Measurements from ENCODE around the gene LDLRAD3. TPM values are rescaled to one million over a fixed set of nuclear protein-coding genes. Genes with fewer than 3 reads are reported as not detected.
"Not testable (repeated sequence)": the region's sequence is repeated elsewhere in the genome, so short reads cannot be mapped to it uniquely, and the experiment has no call there.

The LDLRAD3 gene
- total and polyA plus RNA-seq, 7 experiments from 2014 or later: 0.08 to 6.9 (median 0.41) TPM; not detected in 3

DNA sequence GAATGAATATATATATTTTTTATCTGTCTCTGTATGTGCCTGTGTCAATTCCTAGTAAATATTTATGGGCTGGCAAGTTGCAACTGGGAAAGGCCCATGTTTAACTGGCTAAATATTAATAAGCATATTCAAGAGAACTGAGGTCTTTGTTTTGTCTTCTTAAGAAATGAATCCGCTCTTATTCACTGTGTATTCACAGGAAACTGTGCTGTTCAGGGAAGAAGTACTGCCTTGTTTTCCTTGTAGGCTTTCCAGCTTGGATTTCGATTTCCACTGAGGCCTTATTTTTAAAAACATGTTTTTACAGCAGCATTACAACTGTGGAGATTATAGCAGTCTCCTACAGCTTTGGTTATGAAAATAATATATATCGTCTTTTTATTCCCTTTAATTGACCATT, 64.7 kb downstream of the LDLRAD3 start:
- ChIA-PET POLR2A (no interaction called here), CTCF (no interaction called here)
- no peak for ATAC-seq
- intact Hi-C loops (cut with micrococcal nuclease): no loop called here
- Mint-ChIP-seq H3K4me3 (no peak overlapping the region), H3K4me1 (no peaks in the 10 kb centered on the region), H3K27ac (no peak overlapping the region), H3K9me3 (peaks cover 0 to 17% (median 6%) of the 10 kb centered on the region in 11 donors), H3K27me3 (peaks cover 6 to 23% (median 16%) of the 10 kb centered on the region in 5 donors), H3K36me3 (no peaks in the 10 kb centered on the region)
- DNase-seq: no peak
- Histone ChIP-seq H3K36me3 (ENCODE audit: control insufficient read depth in 2 of 3, insufficient read depth in 3 of 3, low read length in 3 of 3) (no peaks in the 10 kb centered on the region), H3K4me1 (ENCODE audit: control insufficient read depth in 2 of 2, insufficient read depth in 2 of 2, low read length in 2 of 2) (no peaks in the 10 kb centered on the region), H3K27ac (ENCODE audit: low read depth, low read length) (no peak overlapping the region), H3K4me3 (ENCODE audit: low read length) (no peak overlapping the region), H3K9me3 (ENCODE audit: control insufficient read depth in 2 of 3, low read length in 3 of 3) (peaks cover 0 to 3% (median 0%) of the 10 kb centered on the region in 3 experiments), H3K27me3 (ENCODE audit: control insufficient read depth in 2 of 2, insufficient read depth in 2 of 2, low read length in 2 of 2) (peaks cover 0 to 3% of the 10 kb centered on the region in 2 donors)

DNA sequence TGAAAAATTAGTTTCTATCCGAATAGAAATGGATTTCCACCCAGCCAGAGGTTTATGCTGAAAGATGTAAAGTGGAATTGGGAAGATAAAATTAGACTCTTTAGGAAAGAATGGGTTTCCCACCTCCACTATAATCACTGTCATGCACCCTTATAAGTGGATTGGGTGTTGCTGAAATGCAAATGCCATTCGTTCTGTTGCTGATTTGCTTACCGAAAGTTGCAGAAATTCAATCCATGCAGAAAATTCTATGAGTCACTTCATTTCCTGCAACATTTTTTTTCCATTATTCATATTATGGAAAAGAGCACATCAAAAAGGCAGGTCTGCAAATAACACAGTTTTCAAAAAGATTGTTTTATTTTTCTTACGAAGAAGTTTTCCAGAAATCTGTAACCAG, 65.6 kb downstream of the LDLRAD3 start:
- ATAC-seq (no peak), DNase-seq (no peak)
- Mint-ChIP-seq H3K4me3 (no peak overlapping the region), H3K27ac (no peak overlapping the region), H3K36me3 (no peaks in the 10 kb centered on the region), H3K9me3 (peaks cover 0 to 17% (median 4%) of the 10 kb centered on the region in 11 donors), H3K27me3 (peaks cover 6 to 31% (median 23%) of the 10 kb centered on the region in 5 donors), H3K4me1 (no peaks in the 10 kb centered on the region)
- no peak overlapping the region for H3K4me3 ChIP-seq (ENCODE audit: low read length)
- intact Hi-C loops (cut with micrococcal nuclease): no loop called here
- H3K36me3 ChIP-seq (ENCODE audit: control insufficient read depth in 2 of 3, insufficient read depth in 3 of 3, low read length in 3 of 3): no peaks in the 10 kb centered on the region
- ChIA-PET POLR2A (no interaction called here), CTCF (no interaction called here)
- H3K27ac ChIP-seq (ENCODE audit: low read depth, low read length): no peak overlapping the region
- H3K4me1 ChIP-seq (ENCODE audit: control insufficient read depth in 2 of 2, insufficient read depth in 2 of 2, low read length in 2 of 2): no peaks in the 10 kb centered on the region
- peaks cover 0 to 3% of the 10 kb centered on the region in 2 donors for H3K27me3 ChIP-seq (ENCODE audit: control insufficient read depth in 2 of 2, insufficient read depth in 2 of 2, low read length in 2 of 2)
- peaks cover 0 to 3% (median 0%) of the 10 kb centered on the region in 3 experiments for H3K9me3 ChIP-seq (ENCODE audit: control insufficient read depth in 2 of 3, low read length in 3 of 3)

DNA sequence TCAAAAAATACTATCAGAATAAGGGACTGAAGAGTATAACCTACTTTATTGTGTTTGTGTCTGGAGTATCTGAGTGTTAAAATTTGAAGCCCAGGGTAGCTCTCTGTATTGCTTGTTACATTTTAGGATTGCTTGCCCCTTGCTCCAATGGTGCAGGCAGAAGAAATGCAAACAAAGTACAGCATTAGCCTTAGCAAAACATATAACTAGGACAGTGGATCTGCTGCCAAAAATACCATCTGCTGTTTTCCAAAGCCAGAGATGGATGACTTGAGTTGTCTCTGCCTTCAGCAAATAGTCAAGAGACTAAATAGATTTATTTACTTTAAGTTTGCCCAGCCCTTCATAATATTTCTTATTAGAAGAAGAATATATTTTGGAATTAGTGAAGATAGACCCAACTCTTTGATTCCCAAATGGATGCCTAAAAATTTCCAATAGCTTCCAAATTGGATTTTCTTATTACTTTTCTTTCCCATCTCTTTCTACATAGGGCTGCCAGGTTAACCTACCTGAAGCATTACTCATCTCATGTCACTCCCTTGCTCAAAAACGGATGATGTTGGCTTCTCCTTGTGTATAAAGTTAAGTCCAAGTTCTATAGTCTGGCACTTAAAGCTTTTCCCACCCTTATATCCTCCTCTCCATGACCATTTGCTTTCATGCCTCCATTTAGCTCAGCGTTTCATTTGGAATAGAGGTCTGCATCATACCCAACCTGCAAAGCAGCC, 66.3 kb downstream of the LDLRAD3 start:
- no peaks in the 10 kb centered on the region for H3K36me3 Mint-ChIP-seq
- Histone ChIP-seq H3K4me1 (ENCODE audit: control insufficient read depth in 2 of 2, insufficient read depth in 2 of 2, low read length in 2 of 2) (no peaks in the 10 kb centered on the region), H3K9me3 (ENCODE audit: control insufficient read depth in 2 of 3, low read length in 3 of 3) (peaks cover 0 to 3% (median 0%) of the 10 kb centered on the region in 3 experiments), H3K4me3 (ENCODE audit: low read length) (no peak overlapping the region), H3K36me3 (ENCODE audit: control insufficient read depth in 2 of 3, insufficient read depth in 3 of 3, low read length in 3 of 3) (no peaks in the 10 kb centered on the region), H3K27me3 (ENCODE audit: control insufficient read depth in 2 of 2, insufficient read depth in 2 of 2, low read length in 2 of 2) (peaks cover 0 to 3% of the 10 kb centered on the region in 2 donors), H3K27ac (ENCODE audit: low read depth, low read length) (no peak overlapping the region)
- no peaks in the 10 kb centered on the region for H3K4me1 Mint-ChIP-seq
- no peak for ATAC-seq
- ChIA-PET CTCF (no interaction called here), POLR2A (no interaction called here)
- H3K4me3 Mint-ChIP-seq: no peak overlapping the region
- H3K9me3 Mint-ChIP-seq: peaks cover 0 to 10% (median 4%) of the 10 kb centered on the region in 11 donors
- intact Hi-C loops (cut with micrococcal nuclease): no loop called here
- DNase-seq: no peak
- H3K27me3 Mint-ChIP-seq: peaks cover 6 to 33% (median 22%) of the 10 kb centered on the region in 5 donors
- no peak overlapping the region for H3K27ac Mint-ChIP-seq

DNA sequence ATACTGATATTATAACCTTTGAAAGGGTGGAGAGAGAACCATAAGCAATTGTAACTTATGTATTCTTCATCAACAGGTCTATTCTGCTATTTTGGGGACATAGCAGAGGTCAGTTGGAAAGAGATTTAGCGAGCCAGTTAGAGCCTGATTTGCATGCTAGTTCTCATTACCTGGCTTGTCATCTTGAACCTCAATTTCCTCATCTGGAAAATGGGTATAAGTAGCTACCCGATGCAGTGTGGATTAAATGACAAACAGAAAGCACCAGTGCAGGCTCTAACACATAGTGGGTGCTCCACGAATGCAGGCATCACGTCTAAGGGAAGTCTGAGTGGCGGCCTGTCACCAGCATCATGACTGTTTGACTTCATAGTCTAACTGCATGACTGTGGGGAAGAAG, 67.7 kb downstream of the LDLRAD3 start:
- H3K36me3 Mint-ChIP-seq: no peaks in the 10 kb centered on the region
- H3K27ac ChIP-seq (ENCODE audit: low read depth, low read length): no peak overlapping the region
- POLR2A ChIA-PET: no interaction called here
- intact Hi-C loops (cut with micrococcal nuclease): no loop called here
- H3K4me1 ChIP-seq (ENCODE audit: control insufficient read depth in 2 of 2, insufficient read depth in 2 of 2, low read length in 2 of 2): no peaks in the 10 kb centered on the region
- H3K4me3 ChIP-seq (ENCODE audit: low read length): no peak overlapping the region
- no peaks in the 10 kb centered on the region for H3K36me3 ChIP-seq (ENCODE audit: control insufficient read depth in 2 of 3, insufficient read depth in 3 of 3, low read length in 3 of 3)
- H3K4me3 Mint-ChIP-seq: no peak overlapping the region
- H3K4me1 Mint-ChIP-seq: no peaks in the 10 kb centered on the region
- H3K27me3 Mint-ChIP-seq: peaks cover 6 to 33% (median 16%) of the 10 kb centered on the region in 5 donors
- peaks cover 0 to 3% (median 0%) of the 10 kb centered on the region in 3 experiments for H3K9me3 ChIP-seq (ENCODE audit: control insufficient read depth in 2 of 3, low read length in 3 of 3)
- H3K27me3 ChIP-seq (ENCODE audit: control insufficient read depth in 2 of 2, insufficient read depth in 2 of 2, low read length in 2 of 2): peaks cover 0 to 3% of the 10 kb centered on the region in 2 donors
- H3K27ac Mint-ChIP-seq: no peak overlapping the region
- H3K9me3 Mint-ChIP-seq: peaks cover 0 to 4% (median 0%) of the 10 kb centered on the region in 11 donors
- DNase-seq: no peak
- no peak for ATAC-seq
- CTCF ChIA-PET: no interaction called here

DNA sequence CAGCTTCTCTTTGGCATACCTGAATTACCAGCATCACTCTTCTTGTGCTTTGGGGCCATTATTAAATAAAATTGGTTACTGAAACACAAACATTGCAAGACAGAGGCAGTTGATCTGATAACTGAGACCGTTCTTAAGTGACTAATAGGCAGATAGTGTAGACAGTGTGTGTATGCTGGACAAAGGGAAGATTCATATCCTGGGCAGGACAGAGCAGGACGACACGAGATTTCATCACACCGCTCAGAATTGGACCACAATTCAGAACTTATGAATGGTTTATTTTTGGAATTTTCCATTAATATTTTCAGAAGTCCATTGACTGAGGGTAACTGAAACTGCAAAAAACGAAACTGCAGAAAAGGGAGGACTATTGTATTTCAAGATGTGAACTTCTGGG, 68.6 kb downstream of the LDLRAD3 start:
- Mint-ChIP-seq H3K27ac (no peak overlapping the region), H3K9me3 (peaks cover 0 to 4% (median 0%) of the 10 kb centered on the region in 11 donors), H3K4me3 (no peak overlapping the region), H3K27me3 (peaks cover 4 to 28% (median 13%) of the 10 kb centered on the region in 5 donors), H3K36me3 (no peaks in the 10 kb centered on the region), H3K4me1 (no peaks in the 10 kb centered on the region)
- DNase-seq (no peak), ATAC-seq (no peak)
- Histone ChIP-seq H3K4me3 (ENCODE audit: low read length) (no peak overlapping the region), H3K27ac (ENCODE audit: low read depth, low read length) (no peak overlapping the region), H3K27me3 (ENCODE audit: control insufficient read depth in 2 of 2, insufficient read depth in 2 of 2, low read length in 2 of 2) (peaks cover 0 to 3% of the 10 kb centered on the region in 2 donors), H3K36me3 (ENCODE audit: control insufficient read depth in 2 of 3, insufficient read depth in 3 of 3, low read length in 3 of 3) (no peaks in the 10 kb centered on the region), H3K4me1 (ENCODE audit: control insufficient read depth in 2 of 2, insufficient read depth in 2 of 2, low read length in 2 of 2) (no peaks in the 10 kb centered on the region), H3K9me3 (ENCODE audit: control insufficient read depth in 2 of 3, low read length in 3 of 3) (peaks cover 0 to 3% (median 0%) of the 10 kb centered on the region in 3 experiments)
- CTCF ChIA-PET: no interaction called here
- intact Hi-C loops (cut with micrococcal nuclease): no loop called here
- POLR2A ChIA-PET: no interaction called here

DNA sequence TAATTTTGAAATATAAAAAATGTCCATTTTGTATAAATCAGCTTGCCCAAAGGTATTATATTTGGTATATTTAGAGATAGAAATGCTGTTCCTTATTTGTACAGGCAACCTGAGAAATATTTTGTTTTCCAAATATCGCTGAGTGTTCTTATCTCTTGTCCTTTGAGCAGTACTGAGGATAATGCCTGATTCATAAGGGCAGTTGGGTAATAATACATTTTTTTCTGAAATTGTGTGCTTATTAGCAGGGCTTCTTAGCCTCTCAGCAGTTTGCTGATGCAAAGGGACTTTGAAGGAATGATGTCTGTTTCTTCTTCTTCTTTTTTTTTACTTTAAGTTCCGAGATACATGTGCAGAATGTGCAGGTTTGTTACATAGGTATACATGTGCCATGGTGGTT, 69.1 kb downstream of the LDLRAD3 start:
- no peaks in the 10 kb centered on the region for H3K4me1 ChIP-seq (ENCODE audit: control insufficient read depth in 2 of 2, insufficient read depth in 2 of 2, low read length in 2 of 2)
- peaks cover 0 to 3% of the 10 kb centered on the region in 2 donors for H3K27me3 ChIP-seq (ENCODE audit: control insufficient read depth in 2 of 2, insufficient read depth in 2 of 2, low read length in 2 of 2)
- no peaks in the 10 kb centered on the region for H3K36me3 Mint-ChIP-seq
- ChIA-PET POLR2A (no interaction called here), CTCF (no interaction called here)
- intact Hi-C loops (cut with micrococcal nuclease): no loop called here
- no peak overlapping the region for H3K4me3 ChIP-seq (ENCODE audit: low read length)
- H3K9me3 ChIP-seq (ENCODE audit: control insufficient read depth in 2 of 3, low read length in 3 of 3): peaks cover 0 to 3% (median 0%) of the 10 kb centered on the region in 3 experiments
- no peak overlapping the region for H3K27ac Mint-ChIP-seq
- H3K9me3 Mint-ChIP-seq: peaks cover 0 to 4% (median 0%) of the 10 kb centered on the region in 11 donors
- no peak overlapping the region for H3K27ac ChIP-seq (ENCODE audit: low read depth, low read length)
- peaks cover 4 to 23% (median 12%) of the 10 kb centered on the region in 5 donors for H3K27me3 Mint-ChIP-seq
- H3K36me3 ChIP-seq (ENCODE audit: control insufficient read depth in 2 of 3, insufficient read depth in 3 of 3, low read length in 3 of 3): no peaks in the 10 kb centered on the region
- no peaks in the 10 kb centered on the region for H3K4me1 Mint-ChIP-seq
- H3K4me3 Mint-ChIP-seq: no peak overlapping the region
- DNase-seq: no peak
- no peak for ATAC-seq

DNA sequence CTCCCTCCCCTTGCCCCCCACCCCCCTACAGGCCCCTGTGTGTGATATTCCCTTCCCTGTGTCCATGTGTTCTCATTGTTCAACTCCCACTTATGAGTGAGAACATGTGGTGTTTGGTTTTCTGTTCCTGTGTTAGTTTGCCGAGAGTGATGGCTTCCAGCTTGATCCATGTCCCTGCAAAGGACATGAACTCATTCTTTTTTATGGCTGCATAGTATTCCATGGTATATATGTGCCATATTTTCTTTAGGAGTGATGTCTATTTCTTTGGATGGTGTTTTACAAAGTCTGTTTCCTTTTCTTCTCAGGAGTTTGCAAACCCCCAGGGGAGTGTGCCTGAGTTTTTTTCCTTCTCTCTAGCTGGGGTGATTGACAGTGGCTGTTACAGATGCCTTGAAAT, 69.6 kb downstream of the LDLRAD3 start:
- H3K4me3 Mint-ChIP-seq; H3K9me3 ChIP-seq (ENCODE audit: control insufficient read depth in 2 of 3, low read length in 3 of 3); H3K36me3 Mint-ChIP-seq; H3K27ac Mint-ChIP-seq; H3K4me1 Mint-ChIP-seq; CTCF ChIA-PET; H3K27me3 ChIP-seq (ENCODE audit: control insufficient read depth in 2 of 2, insufficient read depth in 2 of 2, low read length in 2 of 2); POLR2A ChIA-PET; DNase-seq; intact Hi-C loops (cut with micrococcal nuclease); H3K9me3 Mint-ChIP-seq; H3K27ac ChIP-seq (ENCODE audit: low read depth, low read length); H3K4me1 ChIP-seq (ENCODE audit: control insufficient read depth in 2 of 2, insufficient read depth in 2 of 2, low read length in 2 of 2); H3K36me3 ChIP-seq (ENCODE audit: control insufficient read depth in 2 of 3, insufficient read depth in 3 of 3, low read length in 3 of 3); H3K4me3 ChIP-seq (ENCODE audit: low read length); ATAC-seq: not testable (repeated sequence)
- H3K27me3 Mint-ChIP-seq: peaks cover 4 to 22% (median 12%) of the 10 kb centered on the region in 5 donors

Data from naive thymus-derived CD4-positive, alpha-beta T cell (primary cell).